GM19372 (cell line): Measurements from ENCODE around the gene RBPJL.
A peak's percentile ranks its signal among the peaks of the same experiment; 100 is the strongest.

Experiments
- ATAC-seq: cut with Tn5 transposase; IDR thresholded peaks from one replicate; pipeline ENCODE4 v1.9.1; 2021; ENCODE audit warnings: mild to moderate bottlenecking, low read depth, moderate library complexity; ENCODE audit not compliant: unreplicated experiment

Gene RBPJL

GRCh38 chr20:45292343-45292742 is 14.3 kb upstream of the RBPJL start:
- no peak for ATAC-seq

- ATAC-seq = peak; percentile 78
Measured at GRCh38 chr20:45293041-45294002, 13.3 kb upstream of the RBPJL start.

GRCh38 chr20:45294003-45294368 is 12.7 kb upstream of the RBPJL start:
- ATAC-seq = no peak

- no peak for ATAC-seq
Measured at GRCh38 chr20:45294659-45295058, 12.0 kb upstream of the RBPJL start.

- ATAC-seq = no peak
Measured at GRCh38 chr20:45297786-45298497, 8.7 kb upstream of the RBPJL start.

GRCh38 chr20:45299786-45300185 is 6.9 kb upstream of the RBPJL start:
- ATAC-seq = no peak

- ATAC-seq = peak; percentile 51
Measured at GRCh38 chr20:45300961-45301360, 5.7 kb upstream of the RBPJL start.

GRCh38 chr20:45301824-45302271 is 4.8 kb upstream of the RBPJL start:
- no peak for ATAC-seq

GRCh38 chr20:45303586-45304463 is 2.8 kb upstream of the RBPJL start:
- ATAC-seq = no peak

- ATAC-seq = no peak
Measured at GRCh38 chr20:45304464-45304999, 2.1 kb upstream of the RBPJL start.

GRCh38 chr20:45305262-45305661 is 1.4 kb upstream of the RBPJL start:
- no peak for ATAC-seq

GRCh38 chr20:45307076-45307640 is 518 bp downstream of the RBPJL start:
- no peak for ATAC-seq

GRCh38 chr20:45308117-45308778 is 1.6 kb downstream of the RBPJL start, which contains the start of gene MATN4:
MATN4 (minus strand) TSS chr20:45308299; CDS start chr20:45305582, 2,717 bp downstream.
- ATAC-seq = no peak

GRCh38 chr20:45309075-45309474 is 2.4 kb downstream of the RBPJL start:
- no peak for ATAC-seq

GRCh38 chr20:45311589-45312211 is 5.1 kb downstream of the RBPJL start:
- ATAC-seq = no peak

- no peak for ATAC-seq
Measured at GRCh38 chr20:45312241-45312640, 5.6 kb downstream of the RBPJL start.

- no peak for ATAC-seq
Measured at GRCh38 chr20:45313065-45313695, 6.5 kb downstream of the RBPJL start.

- ATAC-seq = no peak
Measured at GRCh38 chr20:45313943-45314342, 7.3 kb downstream of the RBPJL start.
